ENCODE data around the gene TTYH1.

GRCh38 chr19:54393381-54393780 lies 21.9 kb upstream of the TTYH1 start:
- no peak for TF ChIP-seq CTCF (IDR thresholded peaks at IDR 0.05; ENCODE audit: poor library complexity)
- no peak for TF ChIP-seq EZH2 (IDR thresholded peaks at IDR 0.05; ENCODE audit: borderline replicate concordance)

All from hepatocyte (in vitro differentiated cells).